ENCODE measurements around the gene VWA5B2.
"Not testable (repeated sequence)": the region's sequence is repeated elsewhere in the genome, so short reads cannot be mapped to it uniquely, and the experiment has no call there.

VWA5B2 gene

DNA sequence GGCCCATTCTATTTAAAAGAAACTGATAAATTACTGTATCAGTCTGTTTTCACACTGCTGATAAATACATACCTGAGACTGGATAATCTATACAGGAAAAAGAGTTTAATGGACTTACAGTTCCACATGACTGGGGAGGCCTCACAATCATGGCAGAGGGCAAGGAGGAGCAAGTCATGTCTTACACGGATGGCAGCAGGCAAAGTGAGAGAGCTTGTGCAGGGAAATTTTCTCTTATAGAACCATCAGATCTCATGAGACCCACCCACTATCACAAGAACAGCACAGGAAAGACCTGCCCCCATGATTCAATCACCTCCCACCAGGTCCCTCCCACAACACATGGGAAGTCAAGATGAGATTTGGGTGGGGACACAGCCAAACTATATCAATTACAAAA is 37.9 kb downstream of the VWA5B2 start:
- H3K4me2 ChIP-seq (ENCODE audit: low read length); H4K91ac ChIP-seq (ENCODE audit: low read depth, low read length); H3K9me3 ChIP-seq (ENCODE audit: insufficient read depth, low read depth, low read length); H2AK5ac ChIP-seq (ENCODE audit: low read length); H3K36me3 ChIP-seq (ENCODE audit: control insufficient read depth in 1 of 2, insufficient read depth in 2 of 2, low read length in 2 of 2); H3K79me2 ChIP-seq (ENCODE audit: control insufficient read depth, insufficient read depth, low read length, poor library complexity); H3K9ac ChIP-seq (ENCODE audit: low read length); H2AFZ ChIP-seq (ENCODE audit: insufficient read depth, low read length, poor library complexity); H3K4me3 ChIP-seq (ENCODE audit: low read depth, low read length); H2BK12ac ChIP-seq (ENCODE audit: low read length); H3K4ac ChIP-seq (ENCODE audit: low read depth, low read length); H2BK120ac ChIP-seq (ENCODE audit: insufficient read depth, low read length, poor library complexity); H3K18ac ChIP-seq (ENCODE audit: low read length); DNase-seq; H2BK5ac ChIP-seq (ENCODE audit: low read depth, low read length, poor library complexity); H4K12ac ChIP-seq (ENCODE audit: low read depth, low read length); H3K79me1 ChIP-seq (ENCODE audit: low read length); H3K27ac ChIP-seq (ENCODE audit: low read depth, low read length); H4K8ac ChIP-seq (ENCODE audit: low read depth, low read length); H3K23ac ChIP-seq (ENCODE audit: low read length); H3K4me1 ChIP-seq (ENCODE audit: control insufficient read depth in 1 of 2, insufficient read depth in 2 of 2, low read length in 2 of 2); H3K14ac ChIP-seq (ENCODE audit: low read length): not testable (repeated sequence)
- peaks cover 11% of the 10 kb centered on the region for H3K27me3 ChIP-seq (ENCODE audit: insufficient read depth, low read length)
- WGBS (ENCODE audit: extremely low coverage, insufficient coverage, insufficient read length): no CpG with 5 or more reads among the region's 1 CpG

DNA sequence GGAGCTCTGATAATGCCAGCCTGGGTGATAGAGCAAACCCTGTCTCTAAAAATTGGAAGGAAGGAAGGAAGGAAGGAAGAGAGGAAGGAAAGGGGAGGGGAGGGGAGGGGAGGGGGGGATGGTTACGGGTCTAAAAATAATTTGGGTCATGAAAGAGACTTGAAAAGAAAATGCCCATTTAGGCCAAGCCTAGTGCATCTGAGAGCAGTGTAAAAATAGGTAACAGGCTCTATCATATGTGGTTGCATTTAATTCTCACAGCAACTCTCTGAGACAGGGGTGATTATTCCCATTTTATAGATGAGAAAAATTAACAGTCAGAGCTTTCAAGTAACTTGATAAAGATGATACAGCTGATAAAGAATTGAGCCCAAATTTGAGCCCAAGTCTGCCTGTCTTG is 42.9 kb downstream of the VWA5B2 start:
- Histone ChIP-seq H3K23ac (ENCODE audit: low read length) (no peak overlapping the region), H3K4me2 (ENCODE audit: low read length) (no peak overlapping the region), H4K12ac (ENCODE audit: low read depth, low read length) (no peak overlapping the region), H3K9me3 (ENCODE audit: insufficient read depth, low read depth, low read length) (peaks cover 7% of the 10 kb centered on the region), H3K36me3 (ENCODE audit: control insufficient read depth in 1 of 2, insufficient read depth in 2 of 2, low read length in 2 of 2) (no peaks in the 10 kb centered on the region), H3K14ac (ENCODE audit: low read length) (no peak overlapping the region), H2BK120ac (ENCODE audit: insufficient read depth, low read length, poor library complexity) (no peak overlapping the region), H3K27me3 (ENCODE audit: insufficient read depth, low read length) (peaks cover 20% of the 10 kb centered on the region), H3K4me3 (ENCODE audit: low read depth, low read length) (no peak overlapping the region), H3K4ac (ENCODE audit: low read depth, low read length) (no peak overlapping the region), H2BK12ac (ENCODE audit: low read length) (no peak overlapping the region), H4K8ac (ENCODE audit: low read depth, low read length) (no peak overlapping the region), H3K79me1 (ENCODE audit: low read length) (no peaks in the 10 kb centered on the region), H3K27ac (ENCODE audit: low read depth, low read length) (no peak overlapping the region), H3K79me2 (ENCODE audit: control insufficient read depth, insufficient read depth, low read length, poor library complexity) (no peaks in the 10 kb centered on the region), H3K9ac (ENCODE audit: low read length) (no peak overlapping the region), H3K4me1 (ENCODE audit: control insufficient read depth in 1 of 2, insufficient read depth in 2 of 2, low read length in 2 of 2) (no peaks in the 10 kb centered on the region), H4K91ac (ENCODE audit: low read depth, low read length) (no peak overlapping the region), H2AK5ac (ENCODE audit: low read length) (no peak overlapping the region), H2AFZ (ENCODE audit: insufficient read depth, low read length, poor library complexity) (no peak overlapping the region), H3K18ac (ENCODE audit: low read length) (no peak overlapping the region), H2BK5ac (ENCODE audit: low read depth, low read length, poor library complexity) (no peak overlapping the region)
- DNase-seq: no peak
- WGBS (ENCODE audit: extremely low coverage, insufficient coverage, insufficient read length): no CpG with 5 or more reads among the region's 1 CpG

DNA sequence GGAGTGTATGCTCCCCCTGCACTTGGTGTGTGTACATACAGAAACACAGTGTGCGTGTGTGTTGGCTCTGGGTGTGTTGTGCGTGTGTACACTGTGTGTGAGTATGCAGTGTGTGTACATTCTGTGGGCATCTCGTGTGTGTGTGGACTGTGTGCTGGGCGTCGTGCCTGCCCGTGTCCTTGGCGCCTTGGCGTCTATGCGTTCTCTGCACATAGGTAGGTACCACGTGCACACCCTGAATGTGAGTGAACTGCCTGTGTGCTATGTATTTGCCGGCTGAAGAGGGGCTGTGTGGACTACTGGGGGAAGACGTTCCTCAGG is 46.0 kb downstream of the VWA5B2 start:
- no peaks in the 10 kb centered on the region for H3K79me2 ChIP-seq (ENCODE audit: control insufficient read depth, insufficient read depth, low read length, poor library complexity)
- no peaks in the 10 kb centered on the region for H3K4me1 ChIP-seq (ENCODE audit: control insufficient read depth in 1 of 2, insufficient read depth in 2 of 2, low read length in 2 of 2)
- no peak overlapping the region for H3K23ac ChIP-seq (ENCODE audit: low read length)
- no peak overlapping the region for H3K4me2 ChIP-seq (ENCODE audit: low read length)
- no peaks in the 10 kb centered on the region for H3K36me3 ChIP-seq (ENCODE audit: control insufficient read depth in 1 of 2, insufficient read depth in 2 of 2, low read length in 2 of 2)
- H4K12ac ChIP-seq (ENCODE audit: low read depth, low read length): no peak overlapping the region
- H3K27ac ChIP-seq (ENCODE audit: low read depth, low read length): no peak overlapping the region
- H3K9me3 ChIP-seq (ENCODE audit: insufficient read depth, low read depth, low read length): peaks cover 7% of the 10 kb centered on the region
- H3K9ac ChIP-seq (ENCODE audit: low read length): no peak overlapping the region
- H3K4me3 ChIP-seq (ENCODE audit: low read depth, low read length): peak overlapping the region; percentile 55
- no peak overlapping the region for H3K18ac ChIP-seq (ENCODE audit: low read length)
- H4K91ac ChIP-seq (ENCODE audit: low read depth, low read length): no peak overlapping the region
- no peak for DNase-seq
- peaks cover 25% of the 10 kb centered on the region for H3K27me3 ChIP-seq (ENCODE audit: insufficient read depth, low read length)
- H2BK5ac ChIP-seq (ENCODE audit: low read depth, low read length, poor library complexity): no peak overlapping the region
- no peaks in the 10 kb centered on the region for H3K79me1 ChIP-seq (ENCODE audit: low read length)
- no peak overlapping the region for H4K8ac ChIP-seq (ENCODE audit: low read depth, low read length)
- WGBS (ENCODE audit: extremely low coverage, insufficient coverage, insufficient read length): no CpG with 5 or more reads among the region's 12 CpGs
- H2AFZ ChIP-seq (ENCODE audit: insufficient read depth, low read length, poor library complexity): no peak overlapping the region
- H3K14ac ChIP-seq (ENCODE audit: low read length): no peak overlapping the region
- H2BK120ac ChIP-seq (ENCODE audit: insufficient read depth, low read length, poor library complexity): no peak overlapping the region
- H3K4ac ChIP-seq (ENCODE audit: low read depth, low read length): no peak overlapping the region
- no peak overlapping the region for H2AK5ac ChIP-seq (ENCODE audit: low read length)
- no peak overlapping the region for H2BK12ac ChIP-seq (ENCODE audit: low read length)

DNA sequence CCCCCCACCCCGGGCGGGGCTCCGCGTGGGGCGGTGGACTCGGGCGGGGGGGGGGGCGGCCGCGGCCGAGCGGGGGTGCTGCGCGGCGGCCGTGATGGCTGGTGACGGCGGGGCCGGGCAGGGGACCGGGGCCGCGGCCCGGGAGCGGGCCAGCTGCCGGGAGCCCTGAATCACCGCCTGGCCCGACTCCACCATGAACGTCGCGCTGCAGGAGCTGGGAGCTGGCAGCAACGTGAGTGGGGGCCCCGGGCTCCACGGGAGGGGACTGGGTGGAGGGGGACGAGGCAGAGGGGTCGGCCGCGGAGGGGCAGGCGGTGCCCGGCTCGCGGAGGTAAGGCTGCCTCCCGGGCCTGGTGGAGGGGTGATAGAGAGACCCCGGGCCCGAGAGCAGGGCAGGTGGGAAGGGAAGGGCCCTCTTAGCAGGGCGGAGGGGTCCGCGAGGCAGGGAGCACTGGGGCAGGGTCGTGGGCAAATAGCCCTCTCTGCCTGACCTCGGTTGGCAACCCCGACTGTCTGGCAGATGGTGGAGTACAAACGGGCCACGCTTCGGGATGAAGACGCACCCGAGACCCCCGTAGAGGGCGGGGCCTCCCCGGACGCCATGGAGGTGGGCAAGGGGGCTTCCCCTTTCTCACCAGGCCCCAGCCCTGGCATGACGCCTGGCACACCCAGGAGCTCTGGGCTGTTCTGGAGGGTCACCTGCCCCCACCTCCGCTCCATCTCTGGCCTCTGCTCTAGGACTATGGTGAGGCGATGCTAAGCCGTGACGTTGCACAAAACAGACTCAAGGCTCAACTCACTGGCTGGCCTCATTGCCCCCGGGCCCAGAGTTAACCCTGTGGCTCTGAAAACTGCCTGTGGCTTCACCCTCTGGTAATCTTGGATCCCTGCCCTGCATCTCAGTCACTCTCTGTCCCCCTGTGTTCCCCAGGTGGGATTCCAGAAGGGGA is 46.9 kb downstream of the VWA5B2 start, which contains the start of gene ECE2:
TSS of gene ECE2 (plus strand) at position 62 of the 950 bp plus-strand sequence. CDS start at position 194, 132 bp downstream.
- Histone ChIP-seq H3K9me3 (ENCODE audit: insufficient read depth, low read depth, low read length) (peaks cover 7% of the 10 kb centered on the region), H3K14ac (ENCODE audit: low read length) (no peak within 1 kb of the TSS), H3K23ac (ENCODE audit: low read length) (no peak within 1 kb of the TSS), H2BK12ac (ENCODE audit: low read length) (no peak within 1 kb of the TSS), H3K36me3 (ENCODE audit: control insufficient read depth in 1 of 2, insufficient read depth in 2 of 2, low read length in 2 of 2) (no peaks in the 10 kb centered on the region), H2AFZ (ENCODE audit: insufficient read depth, low read length, poor library complexity) (no peak within 1 kb of the TSS), H4K12ac (ENCODE audit: low read depth, low read length) (no peak within 1 kb of the TSS), H3K79me2 (ENCODE audit: control insufficient read depth, insufficient read depth, low read length, poor library complexity) (no peaks in the 10 kb centered on the region), H3K27ac (ENCODE audit: low read depth, low read length) (no peak within 1 kb of the TSS), H3K4me1 (ENCODE audit: control insufficient read depth in 1 of 2, insufficient read depth in 2 of 2, low read length in 2 of 2) (no peaks in the 10 kb centered on the region), H3K4me2 (ENCODE audit: low read length) (no peak within 1 kb of the TSS), H3K79me1 (ENCODE audit: low read length) (no peaks in the 10 kb centered on the region), H3K9ac (ENCODE audit: low read length) (no peak within 1 kb of the TSS), H4K8ac (ENCODE audit: low read depth, low read length) (no peak within 1 kb of the TSS), H3K4me3 (ENCODE audit: low read depth, low read length) (peak within 1 kb of the TSS; percentile 55), H3K27me3 (ENCODE audit: insufficient read depth, low read length) (peaks cover 25% of the 10 kb centered on the region), H3K18ac (ENCODE audit: low read length) (no peak within 1 kb of the TSS), H2BK5ac (ENCODE audit: low read depth, low read length, poor library complexity) (no peak within 1 kb of the TSS), H2AK5ac (ENCODE audit: low read length) (no peak within 1 kb of the TSS), H3K4ac (ENCODE audit: low read depth, low read length) (no peak within 1 kb of the TSS), H2BK120ac (ENCODE audit: insufficient read depth, low read length, poor library complexity) (no peak within 1 kb of the TSS), H4K91ac (ENCODE audit: low read depth, low read length) (no peak within 1 kb of the TSS)
- DNase-seq: no peak
- WGBS (ENCODE audit: extremely low coverage, insufficient coverage, insufficient read length): no CpG with 5 or more reads among the region's 65 CpGs

All from trophoblast cell (in vitro differentiated cells and primary cell).